H1 (cell line): Measurements from ENCODE around the gene PPP1R9A. TPM values are rescaled to one million over a fixed set of nuclear protein-coding genes. Genes with fewer than 3 reads are reported as not detected.

Source experiments
- CTCF ChIA-PET: fragments of 300-600 bp; sonication (Branson Sonifier 250); formaldehyde crosslinking; loops from one replicate; lab custom pipeline; 2021; ENCODE audit not compliant: partially characterized antibody; lab: Charles Lee
- POLR2A ChIA-PET: fragments of 300-600 bp; sonication (Branson Sonifier 250); formaldehyde crosslinking; loops from one replicate; lab custom pipeline; 2021; ENCODE audit warnings: inconsistent platforms; ENCODE audit not compliant: partially characterized antibody; lab: Charles Lee
- DNase-seq, 2 experiments: peaks; one replicate each; pipeline versions ENCODE4 v3.0.0 to v3.0.0-alpha.2; 2010 to 2022; ENCODE audit warnings: low spot score in 2 of 2, low read depth in 1 of 2, mixed read lengths in 1 of 2
- FAIRE-seq: peaks from 2 replicates; lab custom pipeline; 2011; peaks lifted over from hg19 to GRCh38; lab: Jason Lieb, UNC
- H2AFZ ChIP-seq: 2 replicates; pipeline ENCODE4 v1.8.1; 2012; ENCODE audit warnings: low read length, inconsistent platforms
- H2AK5ac ChIP-seq: 2 replicates; pipeline ENCODE4 v1.6.1; 2013; ENCODE audit warnings: low read depth, low read length
- H2BK120ac ChIP-seq: replicated peaks from 2 replicates; pipeline ENCODE3; 2013; ENCODE audit warnings: low read depth, low read length, inconsistent platforms
- H2BK12ac ChIP-seq: 2 replicates; pipeline ENCODE4 v1.6.1; 2013; ENCODE audit warnings: low read depth, low read length
- H2BK15ac ChIP-seq: 2 replicates; pipeline ENCODE4 v1.6.1; 2013; ENCODE audit warnings: low read length
- H2BK20ac ChIP-seq: 2 replicates; pipeline ENCODE4 v1.6.1; 2013; ENCODE audit warnings: low read length
- H2BK5ac ChIP-seq: 2 replicates; pipeline ENCODE4 v1.6.1; 2013; ENCODE audit warnings: low read depth, low read length
- H3K14ac ChIP-seq: 2 replicates; pipeline ENCODE4 v1.6.1; 2013; ENCODE audit warnings: inconsistent platforms; ENCODE audit not compliant: insufficient read length
- H3K18ac ChIP-seq: 2 replicates; pipeline ENCODE4 v1.6.1; 2013; ENCODE audit warnings: low read length; ENCODE audit errors: extremely low read depth
- H3K23ac ChIP-seq: 2 replicates; pipeline ENCODE4 v1.6.1; 2013; ENCODE audit warnings: inconsistent platforms; ENCODE audit not compliant: insufficient read length
- H3K23me2 ChIP-seq: 2 replicates; pipeline ENCODE4 v1.6.1; 2013; ENCODE audit warnings: low read depth, low read length
- H3K27ac ChIP-seq: 2 replicates; pipeline ENCODE4 v1.6.1; 2011; ENCODE audit warnings: low read depth, low read length, inconsistent platforms
- H3K27me3 ChIP-seq, 4 experiments: replicated peaks in 1 of 4; 1 replicate in 1 of 4; 2 replicates in 3 of 4; pipeline versions ENCODE4 v1.6.1 to v1.8.1; 2011 to 2013; ENCODE audit warnings: low read length in 3 of 4, mild to moderate bottlenecking in 3 of 4, inconsistent platforms in 2 of 4, mixed read lengths in 2 of 4, moderate library complexity in 1 of 4; ENCODE audit not compliant: control insufficient read depth in 3 of 4, insufficient read depth in 3 of 4; ENCODE audit errors: extremely low read depth in 1 of 4
- H3K36me3 ChIP-seq, 4 experiments: 2 replicates each; pipeline versions ENCODE4 v1.6.1 to v1.8.1; 2011 to 2013; ENCODE audit warnings: mild to moderate bottlenecking in 4 of 4, low read length in 3 of 4, moderate library complexity in 2 of 4, control low read depth in 1 of 4, inconsistent platforms in 1 of 4; ENCODE audit not compliant: insufficient read depth in 4 of 4, control insufficient read depth in 2 of 4
- H3K4ac ChIP-seq: replicated peaks from 2 replicates; pipeline ENCODE3; 2013; ENCODE audit warnings: low read length, low read depth, mixed read lengths, inconsistent platforms; ENCODE audit not compliant: insufficient read length
- H3K4me1 ChIP-seq, 4 experiments: replicated peaks in 1 of 4; 1 replicate in 1 of 4; 2 replicates in 3 of 4; pipeline versions ENCODE4 v1.6.1 to v1.8.1; 2011 to 2013; ENCODE audit warnings: low read length in 3 of 4, inconsistent platforms in 2 of 4, mixed read lengths in 1 of 4; ENCODE audit not compliant: insufficient read depth in 4 of 4, control insufficient read depth in 3 of 4
- H3K4me2 ChIP-seq, 2 experiments: 2 replicates each; pipeline versions ENCODE4 v1.6.1 to v1.8.1; 2011 to 2013; ENCODE audit warnings: low read depth in 2 of 2, low read length in 2 of 2, control low read depth in 1 of 2, inconsistent platforms in 1 of 2, mild to moderate bottlenecking in 1 of 2; ENCODE audit not compliant: insufficient read depth in 1 of 2
- H3K4me3 ChIP-seq, 4 experiments: fragments of 200-600, 300-600 bp in 1 of 4; sonication (generic), shearing (Covaris generic), sonication (Bioruptor Twin) in 1 of 4; 2 replicates each; pipeline versions ENCODE4 v1.5.1 to v1.8.1; 2011 to 2016; ENCODE audit warnings: low read length in 4 of 4, low read depth in 3 of 4, control low read depth in 2 of 4, inconsistent platforms in 2 of 4, mild to moderate bottlenecking in 2 of 4, mixed read lengths in 1 of 4, moderate library complexity in 1 of 4; ENCODE audit not compliant: insufficient read depth in 2 of 4; ENCODE audit errors: extremely low read depth in 1 of 4
- H3K56ac ChIP-seq: replicated peaks from 2 replicates; pipeline ENCODE3; 2013; ENCODE audit warnings: low read depth, mild to moderate bottlenecking, mixed read lengths, low read length, inconsistent platforms; ENCODE audit not compliant: insufficient read length
- H3K79me1 ChIP-seq: 2 replicates; pipeline ENCODE4 v1.6.1; 2013; ENCODE audit warnings: low read depth, low read length, control low read depth
- H3K79me2 ChIP-seq, 2 experiments: 2 replicates each; pipeline versions ENCODE4 v1.6.1 to v1.8.1; 2012 to 2013; ENCODE audit warnings: low read length in 2 of 2, mild to moderate bottlenecking in 2 of 2, inconsistent platforms in 1 of 2; ENCODE audit not compliant: insufficient read depth in 2 of 2, control insufficient read depth in 1 of 2
- H3K9ac ChIP-seq, 4 experiments: replicated peaks in 1 of 4; 1 replicate in 1 of 4; 2 replicates in 3 of 4; pipeline versions ENCODE4 v1.6.1 to v1.8.1; 2011 to 2013; ENCODE audit warnings: low read depth in 3 of 4, low read length in 3 of 4, control low read depth in 2 of 4, mild to moderate bottlenecking in 2 of 4, moderate library complexity in 2 of 4, inconsistent platforms in 1 of 4; ENCODE audit errors: extremely low read depth in 1 of 4
- H3K9me3 ChIP-seq, 2 experiments: 2 replicates each; pipeline versions ENCODE4 v1.6.1 to v1.8.1; 2012 to 2013; ENCODE audit warnings: mild to moderate bottlenecking in 2 of 2, moderate library complexity in 2 of 2, control low read depth in 1 of 2, inconsistent platforms in 1 of 2, low read depth in 1 of 2, low read length in 1 of 2, mixed read lengths in 1 of 2; ENCODE audit not compliant: insufficient read depth in 2 of 2
- H4K20me1 ChIP-seq, 2 experiments: replicated peaks in 1 of 2; 2 replicates each; pipeline versions ENCODE3 to v1.8.1; 2011 to 2013; ENCODE audit warnings: inconsistent platforms in 2 of 2, low read length in 2 of 2, mild to moderate bottlenecking in 1 of 2; ENCODE audit not compliant: insufficient read depth in 2 of 2, control insufficient read depth in 1 of 2
- H4K5ac ChIP-seq: 2 replicates; pipeline ENCODE4 v1.6.1; 2013; ENCODE audit warnings: low read length, low read depth, mixed read lengths, inconsistent platforms; ENCODE audit not compliant: insufficient read length
- H4K8ac ChIP-seq: 2 replicates; pipeline ENCODE4 v1.8.0; 2013; ENCODE audit warnings: mild to moderate bottlenecking, moderate library complexity, low read length, inconsistent platforms; ENCODE audit not compliant: insufficient read depth; ENCODE audit errors: extremely low read depth
- H4K91ac ChIP-seq: replicated peaks from 2 replicates; pipeline ENCODE3; 2013; ENCODE audit warnings: low read length, mixed read lengths, inconsistent platforms; ENCODE audit not compliant: insufficient read length
- KDM4A ChIP-seq: IDR thresholded peaks from one replicate; pipeline ENCODE4 v1.7.1; 2012; ENCODE audit warnings: low read depth, mild to moderate bottlenecking, moderate library complexity, low read length, inconsistent platforms; ENCODE audit not compliant: severe bottlenecking
- PHF8 ChIP-seq: fragments of 200-600 bp; sonication (generic); conservative IDR thresholded peaks from 2 replicates; pipeline ENCODE4 v1.7.1; 2012; ENCODE audit warnings: low read depth, mild to moderate bottlenecking, inconsistent platforms, low read length, moderate library complexity
- RAD21 ChIP-seq, 2 experiments: IDR thresholded peaks in 1 of 2; conservative IDR thresholded peaks in 1 of 2; 2 replicates each; pipeline ENCODE4 v1.6.1; 2011; ENCODE audit warnings: low read depth in 2 of 2, low read length in 2 of 2, improper control_type of control experiment in 1 of 2, inconsistent platforms in 1 of 2, mild to moderate bottlenecking in 1 of 2, moderate library complexity in 1 of 2
- WGBS, 2 experiments: shearing (Covaris generic) in 1 of 2; methylation state at CpG; one replicate each; pipeline versions ENCODE4 v1.1.6 to v1.1.7; 2013 to 2015; ENCODE audit warnings: low lambda C conversion rate in 2 of 2, mixed read lengths in 2 of 2, inconsistent platforms in 1 of 2, low coverage in 1 of 2, missing lambda C conversion rate in 1 of 2; ENCODE audit not compliant: insufficient replicate concordance in 2 of 2, insufficient coverage in 1 of 2, insufficient read length in 1 of 2; ENCODE audit errors: extremely low coverage in 1 of 2, missing lambda C conversion rate in 1 of 2; 5-methylcytosine and 5-hydroxymethylcytosine counted together
- polyA plus RNA-seq, 7 experiments: library from polyadenylated mRNA; depleted of rRNA in 3 of 7; stranded (reverse) in 5 of 7; unstranded in 2 of 7; fragments of >200 nt in 5 of 7; fragments of 200-250 nt in 2 of 7; gene quantifications; 1 replicate in 5 of 7; 2 replicates in 1 of 7; 4 replicates in 1 of 7; pipeline versions ENCODE4 v1.2.1 to v1.2.3, GENCODE V29; 2011 to 2013; ENCODE audit warnings: missing spikeins in 2 of 7, mixed read lengths in 2 of 7
- total RNA-seq: library from RNA; stranded (reverse); fragmentation: NEBNext Ultra II Directional; extraction: Animal tissue kit (Norgen Biotek cat#: 25700); gene quantifications from 2 replicates; pipeline ENCODE4 v1.2.1, GENCODE V29; 2021

PPP1R9A gene
- total and polyA plus RNA-seq, 2 of the 8 experiments (the other 6 are each of a cell fraction or from before 2014, with no cell fraction given): 3.0 to 20.3 TPM

DNA sequence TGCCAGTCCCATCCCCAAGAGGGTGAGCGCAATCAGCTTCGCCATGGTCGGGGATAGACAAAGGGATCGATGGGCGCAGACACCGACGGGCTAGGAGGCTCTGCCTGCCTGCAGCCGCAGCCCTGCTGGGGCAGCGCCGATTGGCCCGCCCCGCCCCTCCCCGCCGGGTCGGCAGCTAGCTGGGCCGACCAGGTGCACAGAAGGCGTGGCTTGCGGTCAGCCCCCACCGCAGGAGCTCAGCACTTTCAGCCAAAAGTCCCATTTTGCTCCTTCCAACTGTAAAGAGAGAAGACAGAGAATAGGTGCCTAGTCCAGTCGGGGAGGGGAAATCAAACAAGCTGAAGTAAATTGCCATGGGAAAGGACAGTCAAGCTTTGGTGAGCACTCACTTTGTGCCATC, 417.0 kb downstream of the PPP1R9A start, which contains the start of gene PON1:
Gene PON1, minus strand, starts transcription at position 102 of the 400 bp plus-strand sequence. Its CDS starts 57 bp downstream, at position 45.
- H2BK120ac ChIP-seq: no peak within 1 kb of the TSS
- no peak within 1 kb of the TSS for H3K23ac ChIP-seq
- H3K4ac ChIP-seq: no peak within 1 kb of the TSS
- no peak within 1 kb of the TSS for H2BK15ac ChIP-seq
- no peaks in the 10 kb centered on the region for H3K79me2 ChIP-seq
- H2AK5ac ChIP-seq: no peak within 1 kb of the TSS
- peak within 1 kb of the TSS in 2 of 4 experiments; percentile 5 to 26; a peak in 1 of 8 replicates for H3K4me3 ChIP-seq
- no peaks in the 10 kb centered on the region; a peak in 1 of 7 replicates for H3K27me3 ChIP-seq
- H2BK5ac ChIP-seq: no peak within 1 kb of the TSS
- no peaks in the 10 kb centered on the region for H3K23me2 ChIP-seq
- H3K14ac ChIP-seq: no peak within 1 kb of the TSS
- no peak within 1 kb of the TSS for H4K5ac ChIP-seq
- H2AFZ ChIP-seq: peak within 1 kb of the TSS; percentile 71; the same call in 1 of the 2 replicates
- no peak within 1 kb of the TSS for H3K18ac ChIP-seq
- WGBS, 2 experiments: 29% methylated on average over 11 of the region's 20 CpGs; no CpG with 5 or more reads in 1 of the 2 experiments
- H3K9ac ChIP-seq: no peak within 1 kb of the TSS; a peak in 1 of 7 replicates
- no peaks in the 10 kb centered on the region for H3K36me3 ChIP-seq
- H4K91ac ChIP-seq: no peak within 1 kb of the TSS
- peak within 1 kb of the TSS; percentile 44 to 78 for H3K4me2 ChIP-seq
- no peak for FAIRE-seq
- H3K27ac ChIP-seq: no peak within 1 kb of the TSS
- H3K9me3 ChIP-seq: no peaks in the 10 kb centered on the region
- H4K20me1 ChIP-seq: no peaks in the 10 kb centered on the region
- H4K8ac ChIP-seq: peak within 1 kb of the TSS; percentile 9; the same call in 1 of the 2 replicates
- H3K79me1 ChIP-seq: no peaks in the 10 kb centered on the region
- no peak within 1 kb of the TSS for H3K56ac ChIP-seq
- H2BK20ac ChIP-seq: no peak within 1 kb of the TSS
- peak; percentile 29 for TF ChIP-seq KDM4A
- TF ChIP-seq PHF8: no peak
- TF ChIP-seq RAD21 (IDR thresholded peaks at IDR 0.05 in 1 of 2, conservative IDR thresholded peaks at IDR 0.05 in 1 of 2; ENCODE audit: low read depth in 2 of 2, low read length in 2 of 2): no peak
- no peak for DNase-seq
- H3K4me1 ChIP-seq: peaks cover 0 to 7% (median 0%) of the 10 kb centered on the region in 4 experiments; a peak in 1 of 7 replicates
- POLR2A ChIA-PET: no interaction called here
- CTCF ChIA-PET: interaction anchor here (0.6 to 1.4 kb wide), 6 partner anchors 10 to 463 kb away, joined by 3 to 5 read pairs (median 3); no protein-coding TSS in a partner anchor
- H2BK12ac ChIP-seq: no peak within 1 kb of the TSS
